Measurements from ENCODE around the gene COBL. TPM values are rescaled to one million over a fixed set of nuclear protein-coding genes. Genes with fewer than 3 reads are reported as not detected.

COBL gene
- total and polyA plus RNA-seq, 10 of the 15 experiments (the other 5 are each of a cell fraction or from before 2014, with no cell fraction given) = 0.21 TPM; not detected in 9

GRCh38 chr7:51144178-51144577 is 172.4 kb downstream of the COBL start:
- SMC1A ChIA-PET (ENCODE audit: uncharacterized antibody, unreplicated experiment) = interaction anchor here (0.8 kb wide), 1 partner anchor 9 kb away, joined by 3 read pairs; no protein-coding TSS in a partner anchor

DNA sequence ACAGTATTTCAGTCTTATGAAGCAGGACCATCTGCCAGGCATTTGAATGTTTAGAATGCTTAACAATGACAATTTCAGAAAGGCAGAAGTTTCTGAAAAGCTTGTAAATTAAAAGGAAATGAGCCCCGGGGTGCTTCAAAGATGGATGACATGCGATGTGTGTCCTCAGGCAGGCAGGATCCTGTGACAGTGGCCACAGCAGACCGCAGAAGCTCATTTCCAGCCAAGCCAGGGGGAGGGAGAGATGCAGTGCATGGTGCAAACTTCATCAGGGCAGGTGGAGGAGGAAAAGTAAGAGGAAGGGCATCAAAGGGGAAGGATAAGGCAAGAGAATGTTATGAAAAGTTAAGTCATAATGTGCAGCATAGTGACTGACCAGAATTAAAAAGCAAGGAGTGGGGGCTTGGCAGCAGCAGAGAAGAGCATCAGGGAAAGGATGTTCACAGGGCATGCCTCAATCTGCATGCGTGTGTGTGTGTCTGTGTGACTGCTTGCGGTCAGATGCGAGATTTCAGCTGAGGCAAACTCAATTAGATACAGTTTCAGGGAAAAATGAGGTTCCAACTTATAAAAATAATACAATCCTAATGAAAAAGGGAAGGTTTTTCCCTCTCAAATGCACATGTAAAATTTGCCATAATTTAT is 173.7 kb downstream of the COBL start:
- no peak for FAIRE-seq
- no peak overlapping the region for H3K9ac ChIP-seq (ENCODE audit: control insufficient read depth, insufficient read depth, low read length)
- ChIA-PET RAD21 (ENCODE audit: unreplicated experiment) (no interaction called here), CTCF (interaction anchor here (0.6 to 2.3 kb wide), 4 partner anchors 18 to 555 kb away, joined by 3 to 16 read pairs (median 4); no protein-coding TSS in a partner anchor), POLR2A (no interaction called here), SMC1A (ENCODE audit: uncharacterized antibody, unreplicated experiment) (interaction anchor here (1.3 kb wide), 1 partner anchor 13 kb away, joined by 3 read pairs; no protein-coding TSS in a partner anchor)
- H3K27me3 ChIP-seq (replicated peaks in 1 of 2; ENCODE audit: control insufficient read depth in 2 of 2, insufficient read depth in 2 of 2, low read length in 1 of 2) = no peaks in the 10 kb centered on the region
- H2AFZ ChIP-seq (ENCODE audit: control insufficient read depth, low read depth, low read length) = no peak overlapping the region
- in situ Hi-C loops (cut with MboI) = no loop called here
- H3K9me3 ChIP-seq (replicated peaks; ENCODE audit: control insufficient read depth, insufficient read depth, low read length) = no peaks in the 10 kb centered on the region; the same call in 2 of the 3 replicates
- H3K36me3 ChIP-seq (ENCODE audit: control insufficient read depth in 2 of 2, insufficient read depth in 2 of 2, low read length in 1 of 2) = no peaks in the 10 kb centered on the region
- H3K4me3 ChIP-seq = no peak overlapping the region
- WGBS (ENCODE audit: insufficient coverage, insufficient replicate concordance, low lambda C conversion rate, missing lambda C conversion rate) = 39% methylated on average over 6 of the region's 6 CpGs
- no peak for ATAC-seq
- no peaks in the 10 kb centered on the region for H3K4me1 ChIP-seq (ENCODE audit: control insufficient read depth, insufficient read depth, low read length)
- H3K4me2 ChIP-seq (ENCODE audit: control insufficient read depth, insufficient read depth) = no peak overlapping the region
- H4K20me1 ChIP-seq (ENCODE audit: control insufficient read depth, insufficient read depth) = no peaks in the 10 kb centered on the region
- no peak for TF ChIP-seq CHD1 (IDR thresholded peaks at IDR 0.05; ENCODE audit: low read depth, low read length)
- TF ChIP-seq KLF5 (IDR thresholded peaks at IDR 0.05; ENCODE audit: partially characterized antibody) = no peak
- no peak for TF ChIP-seq TBL1XR1 (IDR thresholded peaks at IDR 0.05; ENCODE audit: low read depth, low read length)
- TF ChIP-seq SRF (IDR thresholded peaks at IDR 0.05; ENCODE audit: low read depth in 2 of 2, low read length in 2 of 2) = no peak
- TF ChIP-seq BACH1 (IDR thresholded peaks at IDR 0.05; ENCODE audit: borderline replicate concordance) = no peak
- no peak for TF ChIP-seq NR2C2 (IDR thresholded peaks at IDR 0.05; ENCODE audit: borderline replicate concordance, control insufficient read depth, insufficient read length, low read depth)
- TF ChIP-seq YY1 (IDR thresholded peaks at IDR 0.05; ENCODE audit: low read depth, low read length) = no peak
- no peak for TF ChIP-seq SUPT20H (IDR thresholded peaks at IDR 0.05; ENCODE audit: borderline replicate concordance, control insufficient read depth, low read depth, low read length)
- no peak for TF ChIP-seq TCF12 (IDR thresholded peaks at IDR 0.05; ENCODE audit: low read depth, low read length)
- TF ChIP-seq, protein P1, sequence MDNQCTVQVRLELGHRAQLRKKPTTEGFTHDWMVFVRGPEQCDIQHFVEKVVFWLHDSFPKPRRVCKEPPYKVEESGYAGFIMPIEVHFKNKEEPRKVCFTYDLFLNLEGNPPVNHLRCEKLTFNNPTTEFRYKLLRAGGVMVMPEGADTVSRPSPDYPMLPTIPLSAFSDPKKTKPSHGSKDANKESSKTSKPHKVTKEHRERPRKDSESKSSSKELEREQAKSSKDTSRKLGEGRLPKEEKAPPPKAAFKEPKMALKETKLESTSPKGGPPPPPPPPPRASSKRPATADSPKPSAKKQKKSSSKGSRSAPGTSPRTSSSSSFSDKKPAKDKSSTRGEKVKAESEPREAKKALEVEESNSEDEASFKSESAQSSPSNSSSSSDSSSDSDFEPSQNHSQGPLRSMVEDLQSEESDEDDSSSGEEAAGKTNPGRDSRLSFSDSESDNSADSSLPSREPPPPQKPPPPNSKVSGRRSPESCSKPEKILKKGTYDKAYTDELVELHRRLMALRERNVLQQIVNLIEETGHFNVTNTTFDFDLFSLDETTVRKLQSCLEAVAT (IDR thresholded peaks at IDR 0.05) = no peak
- no peak for TF ChIP-seq POU2F2 (IDR thresholded peaks at IDR 0.05; ENCODE audit: borderline replicate concordance, low read depth, low read length)
- no peak for TF ChIP-seq NFYA (IDR thresholded peaks at IDR 0.05; ENCODE audit: borderline replicate concordance, low read depth, low read length)
- DNase-seq (ENCODE audit: low read depth, low spot score) = no peak
- H3K27ac ChIP-seq (ENCODE audit: control insufficient read depth, insufficient read depth) = no peak overlapping the region
- no peaks in the 10 kb centered on the region for H3K79me2 ChIP-seq (ENCODE audit: control insufficient read depth, insufficient read depth, low read length)
- intact Hi-C loops (cut with micrococcal nuclease; ENCODE audit: unreplicated experiment) = loop anchor here (5.0 kb wide), 1 partner anchor 71 kb away; no protein-coding TSS in a partner anchor
- BruUV-seq (replicated peaks) = no TSS peak

More at GRCh38 chr7:51144178-51144577, 172.4 kb downstream of the COBL start:
- Histone ChIP-seq H3K79me2 (ENCODE audit: control insufficient read depth, insufficient read depth, low read length) (no peaks in the 10 kb centered on the region), H4K20me1 (ENCODE audit: control insufficient read depth, insufficient read depth) (no peaks in the 10 kb centered on the region), H3K27me3 (replicated peaks in 1 of 2; ENCODE audit: control insufficient read depth in 2 of 2, insufficient read depth in 2 of 2, low read length in 1 of 2) (no peaks in the 10 kb centered on the region), H3K36me3 (ENCODE audit: control insufficient read depth in 2 of 2, insufficient read depth in 2 of 2, low read length in 1 of 2) (no peaks in the 10 kb centered on the region), H3K4me1 (ENCODE audit: control insufficient read depth, insufficient read depth, low read length) (no peaks in the 10 kb centered on the region), H2AFZ (ENCODE audit: control insufficient read depth, low read depth, low read length) (no peak overlapping the region), H3K9me3 (replicated peaks; ENCODE audit: control insufficient read depth, insufficient read depth, low read length) (no peaks in the 10 kb centered on the region; the same call in 2 of the 3 replicates), H3K4me2 (ENCODE audit: control insufficient read depth, insufficient read depth) (no peak overlapping the region), H3K4me3 (no peak overlapping the region), H3K9ac (ENCODE audit: control insufficient read depth, insufficient read depth, low read length) (no peak overlapping the region), H3K27ac (ENCODE audit: control insufficient read depth, insufficient read depth) (no peak overlapping the region)
- CTCF ChIA-PET = interaction anchor here (0.9 kb wide), 1 partner anchor 16 kb away, joined by 3 read pairs; no protein-coding TSS in a partner anchor
- intact Hi-C loops (cut with micrococcal nuclease; ENCODE audit: unreplicated experiment) = loop anchor here (5.0 kb wide), 1 partner anchor 72 kb away; no protein-coding TSS in a partner anchor
- RAD21 ChIA-PET (ENCODE audit: unreplicated experiment) = no interaction called here
- in situ Hi-C loops (cut with MboI) = no loop called here
- ATAC-seq (no peak), DNase-seq (ENCODE audit: low read depth, low spot score) (no peak), FAIRE-seq (no peak)
- POLR2A ChIA-PET = no interaction called here
- no peak for TF ChIP-seq CBX5 (IDR thresholded peaks at IDR 0.05; ENCODE audit: low read depth)
- TF ChIP-seq BRCA1 (IDR thresholded peaks at IDR 0.05; ENCODE audit: low read depth, low read length) = no peak
- TF ChIP-seq, protein P2, sequence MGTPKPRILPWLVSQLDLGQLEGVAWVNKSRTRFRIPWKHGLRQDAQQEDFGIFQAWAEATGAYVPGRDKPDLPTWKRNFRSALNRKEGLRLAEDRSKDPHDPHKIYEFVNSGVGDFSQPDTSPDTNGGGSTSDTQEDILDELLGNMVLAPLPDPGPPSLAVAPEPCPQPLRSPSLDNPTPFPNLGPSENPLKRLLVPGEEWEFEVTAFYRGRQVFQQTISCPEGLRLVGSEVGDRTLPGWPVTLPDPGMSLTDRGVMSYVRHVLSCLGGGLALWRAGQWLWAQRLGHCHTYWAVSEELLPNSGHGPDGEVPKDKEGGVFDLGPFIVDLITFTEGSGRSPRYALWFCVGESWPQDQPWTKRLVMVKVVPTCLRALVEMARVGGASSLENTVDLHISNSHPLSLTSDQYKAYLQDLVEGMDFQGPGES (IDR thresholded peaks at IDR 0.05) = no peak
- no peak for TF ChIP-seq HDAC6 (IDR thresholded peaks at IDR 0.05; ENCODE audit: unreplicated experiment)
- BruUV-seq (replicated peaks) = no TSS peak
- 8% methylated on average over 7 of the region's 7 CpGs for WGBS (ENCODE audit: insufficient coverage, insufficient replicate concordance, low lambda C conversion rate, missing lambda C conversion rate)

Data from GM12878 (cell line).